H7 (cell line): Measurements from ENCODE around the gene PDK1. TPM values are rescaled to one million over a fixed set of nuclear protein-coding genes. Genes with fewer than 3 reads are reported as not detected.
A peak's percentile ranks its signal among the peaks of the same experiment; 100 is the strongest.
"Not testable (repeated sequence)": the region's sequence is repeated elsewhere in the genome, so short reads cannot be mapped to it uniquely, and the experiment has no call there.

Experiments used
- DNase-seq: peaks from one replicate; pipeline ENCODE4 v3.0.0; 2012
- H3K27me3 ChIP-seq: 2 replicates; pipeline ENCODE4 v1.6.0; 2011; ENCODE audit warnings: mild to moderate bottlenecking, low read length; ENCODE audit not compliant: control insufficient read depth, insufficient read depth
- H3K36me3 ChIP-seq: replicated peaks from 2 replicates; pipeline ENCODE4 v1.5.1; 2011; ENCODE audit warnings: low read length; ENCODE audit not compliant: control insufficient read depth, insufficient read depth
- H3K4me3 ChIP-seq: 2 replicates; pipeline ENCODE4 v1.5.1; 2011; ENCODE audit warnings: low read depth, mild to moderate bottlenecking, control low read depth, low read length, moderate library complexity; ENCODE audit not compliant: insufficient read depth
- total RNA-seq: library from RNA; depleted of rRNA; stranded (reverse); fragments of >200 nt; shearing (Covaris generic); gene quantifications from 2 replicates; pipeline ENCODE4 v1.2.3, GENCODE V29; 2014

The PDK1 gene
- total RNA-seq, 1 experiment from 2014 or later: 154 TPM

GRCh38 chr2:172537851-172538250 is 18.0 kb upstream of the PDK1 start:
- not testable (repeated sequence) for DNase-seq, H3K27me3 ChIP-seq, H3K36me3 ChIP-seq

GRCh38 chr2:172539767-172540166 is 16.1 kb upstream of the PDK1 start:
- no peak overlapping the region for H3K4me3 ChIP-seq
- no peak for DNase-seq
- no peaks in the 10 kb centered on the region for H3K36me3 ChIP-seq
- H3K27me3 ChIP-seq: no peaks in the 10 kb centered on the region

More at GRCh38 chr2:172537851-172538250, 18.0 kb upstream of the PDK1 start:
- H3K4me3 ChIP-seq: not testable (repeated sequence)

GRCh38 chr2:172540421-172540820 is 15.5 kb upstream of the PDK1 start:
- no peaks in the 10 kb centered on the region for H3K27me3 ChIP-seq
- no peak for DNase-seq
- H3K4me3 ChIP-seq: no peak overlapping the region
- no peaks in the 10 kb centered on the region for H3K36me3 ChIP-seq

GRCh38 chr2:172545408-172546075 is 10.3 kb upstream of the PDK1 start:
- DNase-seq: no peak
- H3K36me3 ChIP-seq: no peaks in the 10 kb centered on the region
- no peak overlapping the region for H3K4me3 ChIP-seq
- no peaks in the 10 kb centered on the region for H3K27me3 ChIP-seq

- H3K4me3 ChIP-seq: no peak overlapping the region
Measured at GRCh38 chr2:172549131-172549530, 6.8 kb upstream of the PDK1 start.

GRCh38 chr2:172549802-172550201 is 6.1 kb upstream of the PDK1 start:
- H3K36me3 ChIP-seq, H3K27me3 ChIP-seq, H3K4me3 ChIP-seq, DNase-seq: not testable (repeated sequence)

More at GRCh38 chr2:172549131-172549530, 6.8 kb upstream of the PDK1 start:
- no peak for DNase-seq
- no peaks in the 10 kb centered on the region for H3K27me3 ChIP-seq
- no peaks in the 10 kb centered on the region for H3K36me3 ChIP-seq

GRCh38 chr2:172550419-172550818 is 5.5 kb upstream of the PDK1 start:
- no peak for DNase-seq
- no peak overlapping the region for H3K4me3 ChIP-seq
- no peaks in the 10 kb centered on the region for H3K27me3 ChIP-seq
- H3K36me3 ChIP-seq: no peaks in the 10 kb centered on the region

- H3K36me3 ChIP-seq: no peaks in the 10 kb centered on the region
- no peak overlapping the region for H3K4me3 ChIP-seq
- DNase-seq: peak; percentile 59
Measured at GRCh38 chr2:172551271-172551670, 4.6 kb upstream of the PDK1 start.

GRCh38 chr2:172552547-172553291 is 3.2 kb upstream of the PDK1 start:
- Histone ChIP-seq H3K27me3 (no peaks in the 10 kb centered on the region), H3K36me3 (no peaks in the 10 kb centered on the region), H3K4me3 (no peak overlapping the region)
- DNase-seq: no peak

More at GRCh38 chr2:172551271-172551670, 4.6 kb upstream of the PDK1 start:
- H3K27me3 ChIP-seq: no peaks in the 10 kb centered on the region

GRCh38 chr2:172554352-172555271 is 1.3 kb upstream of the PDK1 start:
- DNase-seq: no peak
- no peaks in the 10 kb centered on the region; the same call in none of the 2 replicates for H3K36me3 ChIP-seq
- H3K27me3 ChIP-seq: no peaks in the 10 kb centered on the region
- H3K4me3 ChIP-seq: peak overlapping the region; percentile 90

- no peak for DNase-seq
- Histone ChIP-seq H3K36me3 (peaks cover under 1% of the 10 kb centered on the region), H3K27me3 (no peaks in the 10 kb centered on the region)
Measured at GRCh38 chr2:172555272-172555521, 693 bp upstream of the PDK1 start.

GRCh38 chr2:172556284-172557033 is 569 bp downstream of the PDK1 start:
- Histone ChIP-seq H3K36me3 (peaks cover 1% of the 10 kb centered on the region), H3K4me3 (peak overlapping the region; percentile 90), H3K27me3 (no peaks in the 10 kb centered on the region)
- DNase-seq: peak; percentile 89

More at GRCh38 chr2:172555272-172555521, 693 bp upstream of the PDK1 start:
- peak overlapping the region; percentile 90 for H3K4me3 ChIP-seq

- H3K4me3 ChIP-seq: peak overlapping the region; percentile 90; the same call in 1 of the 2 replicates
- no peak for DNase-seq
- no peaks in the 10 kb centered on the region for H3K27me3 ChIP-seq
- H3K36me3 ChIP-seq: peaks cover 2% of the 10 kb centered on the region
Measured at GRCh38 chr2:172558372-172558771, 2.5 kb downstream of the PDK1 start.

GRCh38 chr2:172560721-172561120 is 4.8 kb downstream of the PDK1 start:
- no peak for DNase-seq
- peaks cover 4% of the 10 kb centered on the region for H3K36me3 ChIP-seq
- no peak overlapping the region for H3K4me3 ChIP-seq
- H3K27me3 ChIP-seq: no peaks in the 10 kb centered on the region
